ENCODE results near the gene REEP6. TPM values are rescaled to one million over a fixed set of nuclear protein-coding genes. Genes with fewer than 3 reads are reported as not detected.
A peak's percentile ranks its signal among the peaks of the same experiment; 100 is the strongest.

Gene REEP6
- total RNA-seq, 4 donors from 2014 or later = 0.76 to 3.0 (median 0.77) TPM; not detected in 1

DNA sequence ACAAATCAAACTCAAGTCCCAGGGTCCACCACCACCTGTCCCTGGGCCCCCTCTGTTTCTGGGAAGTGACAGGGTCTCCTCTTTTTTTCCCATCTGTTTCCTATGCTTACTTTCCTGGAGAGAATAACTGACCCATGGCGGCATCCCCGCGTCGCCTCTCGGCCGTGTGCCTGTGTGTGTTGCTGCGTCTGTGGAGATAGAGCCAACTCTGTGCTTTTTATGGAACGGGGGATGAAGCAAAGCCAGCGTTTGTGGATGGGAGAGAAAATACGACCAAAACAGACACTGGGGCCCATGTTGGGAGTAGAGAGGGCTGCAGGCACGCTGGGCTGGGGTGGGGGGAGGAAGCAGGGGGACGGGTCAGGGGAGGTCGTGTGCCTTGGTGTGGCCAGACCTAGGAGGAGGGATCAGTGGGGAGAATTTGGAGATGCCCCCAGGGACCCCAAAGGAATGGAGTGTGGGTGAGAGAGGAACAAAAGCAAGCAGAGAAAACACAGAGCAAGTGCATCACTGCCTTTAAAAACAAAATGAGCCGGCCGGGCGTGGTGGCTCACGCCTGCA, 49.5 kb downstream of the REEP6 start:
- H3K4me1 ChIP-seq = peaks cover 0 to 5% of the 10 kb centered on the region in 2 donors
- peak; percentile 31 to 53 for DNase-seq
- H3K27ac ChIP-seq = peak overlapping the region; percentile 15 to 73
- no peaks in the 10 kb centered on the region for H3K27me3 ChIP-seq
- intact Hi-C loops (cut with DNase I; ENCODE audit: low total_unique reads) = loop anchor here (10.0 kb wide), 2 partner anchors 224 to 284 kb away; no protein-coding TSS in a partner anchor
- H3K9me3 ChIP-seq = no peaks in the 10 kb centered on the region
- H3K36me3 ChIP-seq = no peaks in the 10 kb centered on the region
- H3K4me3 ChIP-seq = no peak overlapping the region
- TF ChIP-seq POLR2A (IDR thresholded peaks at IDR 0.05) = no peak
- TF ChIP-seq, protein P1, sequence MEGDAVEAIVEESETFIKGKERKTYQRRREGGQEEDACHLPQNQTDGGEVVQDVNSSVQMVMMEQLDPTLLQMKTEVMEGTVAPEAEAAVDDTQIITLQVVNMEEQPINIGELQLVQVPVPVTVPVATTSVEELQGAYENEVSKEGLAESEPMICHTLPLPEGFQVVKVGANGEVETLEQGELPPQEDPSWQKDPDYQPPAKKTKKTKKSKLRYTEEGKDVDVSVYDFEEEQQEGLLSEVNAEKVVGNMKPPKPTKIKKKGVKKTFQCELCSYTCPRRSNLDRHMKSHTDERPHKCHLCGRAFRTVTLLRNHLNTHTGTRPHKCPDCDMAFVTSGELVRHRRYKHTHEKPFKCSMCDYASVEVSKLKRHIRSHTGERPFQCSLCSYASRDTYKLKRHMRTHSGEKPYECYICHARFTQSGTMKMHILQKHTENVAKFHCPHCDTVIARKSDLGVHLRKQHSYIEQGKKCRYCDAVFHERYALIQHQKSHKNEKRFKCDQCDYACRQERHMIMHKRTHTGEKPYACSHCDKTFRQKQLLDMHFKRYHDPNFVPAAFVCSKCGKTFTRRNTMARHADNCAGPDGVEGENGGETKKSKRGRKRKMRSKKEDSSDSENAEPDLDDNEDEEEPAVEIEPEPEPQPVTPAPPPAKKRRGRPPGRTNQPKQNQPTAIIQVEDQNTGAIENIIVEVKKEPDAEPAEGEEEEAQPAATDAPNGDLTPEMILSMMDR (IDR thresholded peaks at IDR 0.05) = no peak

Other genes starting within 250 kb of the REEP6 start
- gene ATP5F1D, start 249.4 kb upstream of the REEP6 start, total RNA-seq = 100 to 1,000 TPM in 2 of 4 donors, 10 to 100 TPM in 1, 1 to 10 TPM in 1; 4.7 to 164 (median 68.9) TPM
- 100 to 1,000 TPM in 1 of 4 donors, 10 to 100 TPM in 2, under 1 TPM in 1; 0.77 to 108 (median 15.0) TPM for gene MIDN, start 242.6 kb upstream of the REEP6 start, total RNA-seq
- 100 to 1,000 TPM; 235 to 950 (median 535) TPM for gene CIRBP, start 221.8 kb upstream of the REEP6 start, total RNA-seq
- 10 to 100 TPM in 2 of 4 donors, 1 to 10 TPM in 2; 2.1 to 24.3 (median 7.1) TPM for gene FAM174C, start 215.7 kb upstream of the REEP6 start, total RNA-seq
- under 1 TPM in 1 of 4 donors, not detected in 3; 0.76 TPM for gene EFNA2, start 205.3 kb upstream of the REEP6 start, total RNA-seq
- gene NDUFS7, start 107.3 kb upstream of the REEP6 start, total RNA-seq = 10 to 100 TPM; 39.2 to 65.5 (median 42.1) TPM
- 10 to 100 TPM in 2 of 4 donors, 1 to 10 TPM in 2; 3.3 to 14.4 (median 8.4) TPM for gene GAMT, start 89.6 kb upstream of the REEP6 start, total RNA-seq
- 100 to 1,000 TPM in 1 of 4 donors, 10 to 100 TPM in 1, 1 to 10 TPM in 2; 1.2 to 102 (median 23.8) TPM for gene DAZAP1, start 83.6 kb upstream of the REEP6 start, total RNA-seq
- 1,000 to 10,000 TPM in 3 of 4 donors, 100 to 1,000 TPM in 1; 648 to 5,728 (median 1,854) TPM for gene RPS15, start 52.8 kb upstream of the REEP6 start, total RNA-seq
- gene APC2, start 41.1 kb upstream of the REEP6 start, total RNA-seq = 1 to 10 TPM in 1 of 4 donors, under 1 TPM in 2, not detected in 1; 0.12 to 3.5 (median 0.77) TPM
- 10 to 100 TPM; 17.7 to 32.9 (median 28.9) TPM for gene C19orf25, start 12.0 kb upstream of the REEP6 start, total RNA-seq
- gene PCSK4, start 831 bp upstream of the REEP6 start, total RNA-seq = 1 to 10 TPM in 2 of 4 donors, under 1 TPM in 1, not detected in 1; under 0.01 to 6.4 (median 4.6) TPM
- 10 to 100 TPM in 3 of 4 donors, 1 to 10 TPM in 1; 3.5 to 39.4 (median 12.6) TPM for gene ADAMTSL5, start 21.8 kb downstream of the REEP6 start, total RNA-seq
- gene PLK5, start 32.9 kb downstream of the REEP6 start, total RNA-seq = 1 to 10 TPM in 1 of 4 donors, under 1 TPM in 1, not detected in 2; 0.21 to 2.7 TPM
- gene MEX3D, start 77.1 kb downstream of the REEP6 start, total RNA-seq = 10 to 100 TPM in 3 of 4 donors, 1 to 10 TPM in 1; 4.4 to 34.8 (median 23.2) TPM
- 10 to 100 TPM; 53.8 to 75.9 (median 64.5) TPM for gene MBD3, start 101.7 kb downstream of the REEP6 start, total RNA-seq
- gene UQCR11, start 114.3 kb downstream of the REEP6 start, total RNA-seq = 100 to 1,000 TPM in 1 of 4 donors, 10 to 100 TPM in 3; 20.6 to 110 (median 30.8) TPM
- gene TCF3, start 161.4 kb downstream of the REEP6 start, total RNA-seq = 100 to 1,000 TPM in 1 of 4 donors, 10 to 100 TPM in 3; 15.6 to 132 (median 65.7) TPM

All from uterus (tissue), 4 donors.